Suprapubic skin (tissue), 4 donors: ENCODE results near the gene CTCFL. TPM values are rescaled to one million over a fixed set of nuclear protein-coding genes. Genes with fewer than 3 reads are reported as not detected.

Experiments used
- DNase-seq, 2 donors: peaks; one replicate each; pipeline ENCODE4 v3.0.0-alpha.2; 2019; ENCODE audit warnings: low spot score in 2 of 2
- H3K27ac ChIP-seq: fragments of 200-600 bp; sonication (generic); one replicate; pipeline ENCODE4 v1.5.1; 2019
- H3K27me3 ChIP-seq: fragments of 200-600 bp; sonication (generic); one replicate; pipeline ENCODE4 v1.5.1; 2019
- H3K36me3 ChIP-seq: fragments of 200-600 bp; sonication (generic); one replicate; pipeline ENCODE4 v1.5.1; 2019
- H3K4me1 ChIP-seq: fragments of 200-600 bp; sonication (generic); one replicate; pipeline ENCODE4 v1.5.1; 2019
- H3K4me3 ChIP-seq: fragments of 200-600 bp; sonication (generic); one replicate; pipeline ENCODE4 v1.5.1; 2019; ENCODE audit warnings: mild to moderate bottlenecking
- H3K9me3 ChIP-seq: fragments of 200-600 bp; sonication (generic); one replicate; pipeline ENCODE4 v1.5.1; 2019
- CTCF ChIP-seq, 2 donors: fragments of 200-600 bp in 1 of 2; fragments of 450-650 bp in 1 of 2; sonication (generic) in 1 of 2; IDR thresholded peaks; one replicate each; pipeline ENCODE4 v1.5.1; 2016 to 2019; ENCODE audit warnings: antibody characterized with exemption in 2 of 2, mild to moderate bottlenecking in 1 of 2, moderate library complexity in 1 of 2
- EP300 ChIP-seq: sonication (generic); formaldehyde crosslinking; IDR thresholded peaks from one replicate; pipeline ENCODE4 v1.6.1; 2017; ENCODE audit warnings: antibody characterized with exemption
- POLR2A ChIP-seq, 2 donors: fragments of 450-650 bp; IDR thresholded peaks; one replicate each; pipeline ENCODE4 v1.6.1; 2017; ENCODE audit warnings: antibody characterized with exemption in 2 of 2, mild to moderate bottlenecking in 2 of 2, moderate library complexity in 2 of 2
- POLR2AphosphoS5 ChIP-seq, 3 donors: sonication (generic); formaldehyde crosslinking; IDR thresholded peaks; one replicate each; pipeline ENCODE4 v1.6.1; 2017; ENCODE audit warnings: antibody characterized with exemption in 3 of 3
- WGBS: methylation state at CpG from one replicate; pipeline ENCODE4 v1.1.5; 2018; 5-methylcytosine and 5-hydroxymethylcytosine counted together
- total RNA-seq, 4 donors: library from RNA; depleted of rRNA; stranded (reverse); fragments of >200 nt; gene quantifications; one replicate each; pipeline ENCODE4 v1.1.0, GENCODE V29; 2016

The CTCFL gene
- total RNA-seq, 4 donors from 2014 or later: not detected

DNA sequence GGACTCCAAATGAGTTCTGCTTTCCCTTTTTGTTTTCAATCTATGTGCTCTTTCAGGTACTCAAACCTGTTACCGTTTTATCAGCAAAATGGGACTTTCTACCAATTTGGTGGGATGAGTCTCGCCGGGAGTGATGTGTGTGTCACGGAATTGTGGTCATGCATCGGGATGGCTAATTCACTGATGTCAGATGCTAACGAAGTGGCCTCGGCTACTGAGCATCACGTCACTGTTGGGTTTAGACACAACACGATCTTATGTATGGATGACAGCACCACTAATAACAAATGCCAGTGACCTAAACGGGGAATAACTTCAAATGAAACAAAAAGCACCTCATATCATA is 34.3 kb upstream of the CTCFL start:
- Histone ChIP-seq H3K4me1 (peaks cover 5% of the 10 kb centered on the region), H3K4me3 (no peak overlapping the region), H3K27me3 (peaks cover 29% of the 10 kb centered on the region), H3K27ac (no peak overlapping the region), H3K36me3 (no peaks in the 10 kb centered on the region), H3K9me3 (no peaks in the 10 kb centered on the region)
- 90% methylated on average over 10 of the region's 10 CpGs for WGBS
- TF ChIP-seq POLR2AphosphoS5 (IDR thresholded peaks at IDR 0.05) (no peak), EP300 (no peak), POLR2A (IDR thresholded peaks at IDR 0.05) (no peak), CTCF (IDR thresholded peaks at IDR 0.05) (no peak)
- no peak for DNase-seq

- H3K4me1 ChIP-seq: peaks cover 5% of the 10 kb centered on the region
- H3K9me3 ChIP-seq: no peaks in the 10 kb centered on the region
- no peak for DNase-seq
- TF ChIP-seq POLR2AphosphoS5 (IDR thresholded peaks at IDR 0.05): no peak
- TF ChIP-seq EP300: no peak
- no peak for TF ChIP-seq CTCF (IDR thresholded peaks at IDR 0.05)
- no peak for TF ChIP-seq POLR2A (IDR thresholded peaks at IDR 0.05)
- WGBS: 64% methylated on average over 15 of the region's 15 CpGs
- peaks cover 32% of the 10 kb centered on the region for H3K27me3 ChIP-seq
- H3K4me3 ChIP-seq: no peak overlapping the region
- no peak overlapping the region for H3K27ac ChIP-seq
- no peaks in the 10 kb centered on the region for H3K36me3 ChIP-seq
Measured at GRCh38 chr20:57558614-57559288, 33.8 kb upstream of the CTCFL start.

DNA sequence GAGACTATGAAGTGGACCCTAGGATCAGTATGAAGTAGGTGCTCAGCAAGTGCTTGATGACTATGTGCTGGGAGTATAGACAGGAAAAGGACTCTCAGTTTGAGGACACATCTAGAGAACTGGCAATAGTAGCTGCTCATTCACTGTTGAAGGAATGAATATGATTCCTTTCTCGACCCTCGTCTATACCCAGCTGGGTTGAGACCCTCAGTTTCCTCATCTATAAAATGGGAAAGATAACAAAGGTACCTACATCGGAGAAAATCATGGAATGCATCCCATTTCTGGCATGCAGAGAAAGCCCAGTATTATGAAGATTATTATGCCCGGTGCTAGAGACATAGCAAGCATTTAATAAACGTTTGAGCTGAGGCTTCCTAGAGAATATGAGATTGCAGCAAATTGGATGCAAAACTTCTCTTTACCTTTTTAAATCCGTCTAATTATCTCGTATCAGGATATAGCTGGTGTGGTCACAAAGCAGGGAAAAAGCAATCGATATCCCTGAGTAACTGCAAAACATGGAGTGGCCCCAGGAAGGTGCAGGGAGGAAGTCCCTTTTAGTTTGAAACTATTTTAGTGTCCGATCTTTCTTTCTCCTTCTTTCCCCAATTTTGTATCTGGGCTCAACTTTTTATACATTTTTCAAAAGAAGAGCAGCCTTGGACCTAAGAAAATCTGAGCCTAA is 33.1 kb upstream of the CTCFL start:
- no peaks in the 10 kb centered on the region for H3K9me3 ChIP-seq
- DNase-seq: no peak
- H3K27ac ChIP-seq: no peak overlapping the region
- peaks cover 5% of the 10 kb centered on the region for H3K4me1 ChIP-seq
- H3K4me3 ChIP-seq: no peak overlapping the region
- peaks cover 32% of the 10 kb centered on the region for H3K27me3 ChIP-seq
- WGBS: 74% methylated on average over 9 of the region's 9 CpGs
- no peak for TF ChIP-seq POLR2AphosphoS5 (IDR thresholded peaks at IDR 0.05)
- no peak for TF ChIP-seq POLR2A (IDR thresholded peaks at IDR 0.05)
- no peak for TF ChIP-seq CTCF (IDR thresholded peaks at IDR 0.05)
- no peak for TF ChIP-seq EP300
- no peaks in the 10 kb centered on the region for H3K36me3 ChIP-seq

GRCh38 chr20:57556980-57557274 is 32.0 kb upstream of the CTCFL start:
- Histone ChIP-seq H3K9me3 (no peaks in the 10 kb centered on the region), H3K27ac (no peak overlapping the region), H3K27me3 (peaks cover 32% of the 10 kb centered on the region), H3K4me1 (peaks cover 5% of the 10 kb centered on the region), H3K4me3 (no peak overlapping the region), H3K36me3 (no peaks in the 10 kb centered on the region)
- 89% methylated on average over 3 of the region's 3 CpGs for WGBS
- TF ChIP-seq EP300: no peak
- no peak for TF ChIP-seq POLR2A (IDR thresholded peaks at IDR 0.05)
- no peak for TF ChIP-seq POLR2AphosphoS5 (IDR thresholded peaks at IDR 0.05)
- TF ChIP-seq CTCF (IDR thresholded peaks at IDR 0.05): no peak
- DNase-seq: no peak

GRCh38 chr20:57555457-57556184 is 30.7 kb upstream of the CTCFL start:
- Histone ChIP-seq H3K4me3 (no peak overlapping the region), H3K9me3 (no peaks in the 10 kb centered on the region), H3K27me3 (peaks cover 32% of the 10 kb centered on the region), H3K4me1 (peaks cover 1% of the 10 kb centered on the region), H3K36me3 (no peaks in the 10 kb centered on the region), H3K27ac (no peak overlapping the region)
- no peak for DNase-seq
- TF ChIP-seq EP300 (no peak), CTCF (IDR thresholded peaks at IDR 0.05) (no peak), POLR2A (IDR thresholded peaks at IDR 0.05) (no peak), POLR2AphosphoS5 (IDR thresholded peaks at IDR 0.05) (no peak)
- 86% methylated on average over 11 of the region's 11 CpGs for WGBS
